ENCODE measurements around the gene ADGRB2. TPM values are rescaled to one million over a fixed set of nuclear protein-coding genes. Genes with fewer than 3 reads are reported as not detected.

Gene ADGRB2
- total and polyA plus RNA-seq, 2 of the 4 experiments (the other 2 are of a cell fraction): 2.2 to 11.9 TPM

DNA sequence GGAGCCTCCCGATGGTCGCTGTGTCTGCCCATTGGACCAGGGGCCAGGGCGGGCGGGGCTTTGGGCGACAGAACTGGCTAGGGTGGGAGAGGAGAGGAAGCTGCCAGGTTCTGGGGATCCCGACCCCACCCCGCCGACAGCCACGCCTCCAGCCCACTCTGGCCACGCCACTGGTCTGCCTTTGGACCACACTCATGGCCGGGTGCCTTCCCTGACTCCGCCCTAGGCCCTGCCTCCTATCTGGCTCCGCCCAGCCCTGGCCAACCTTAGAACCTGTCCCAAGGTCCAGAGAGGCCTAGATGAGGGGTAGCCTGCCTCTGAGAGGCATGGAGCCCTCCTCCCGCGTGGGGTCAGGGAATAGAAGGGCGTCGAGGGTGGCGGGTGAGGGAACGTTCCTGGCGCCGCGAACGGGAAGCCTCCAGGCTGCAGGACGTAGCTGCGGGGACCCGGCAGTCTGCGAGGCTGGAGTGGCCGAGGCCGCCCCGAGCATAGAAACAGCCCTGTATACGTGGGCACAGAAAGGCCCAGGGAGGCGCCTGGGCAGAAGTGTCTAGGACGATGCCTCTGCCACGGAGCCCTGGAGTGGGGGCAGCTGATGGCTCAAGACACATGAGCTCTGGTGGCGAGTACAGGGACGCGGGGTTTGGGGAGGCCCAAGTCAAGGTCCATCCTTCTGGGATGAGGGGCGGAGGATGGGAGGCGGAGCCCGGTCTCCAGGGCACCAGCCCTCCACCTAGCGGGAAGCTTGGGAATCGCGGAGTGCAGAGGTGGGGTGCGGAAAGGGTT lies 48.9 kb downstream of the ADGRB2 start:
- Histone ChIP-seq H4K20me1 (ENCODE audit: insufficient read depth, low read length) (no peaks in the 10 kb centered on the region), H2BK5ac (ENCODE audit: low read depth, low read length, poor library complexity, severe bottlenecking) (peak overlapping the region; percentile 53), H3K56ac (ENCODE audit: extremely low read depth, insufficient read depth, low read length) (peak overlapping the region; percentile 41; the same call in 1 of the 2 replicates), H3K9me1 (ENCODE audit: insufficient read depth, low read length) (peaks cover 19% of the 10 kb centered on the region), H2BK15ac (ENCODE audit: low read depth, low read length) (peak overlapping the region; percentile 40; the same call in 2 of the 3 replicates), H3K18ac (ENCODE audit: low read depth, low read length) (peak overlapping the region; percentile 17; the same call in 1 of the 2 replicates), H3K27me3 (ENCODE audit: control insufficient read depth, insufficient read depth, low read length) (peaks cover 4% of the 10 kb centered on the region; the same call in 1 of the 2 replicates), H3K4ac (ENCODE audit: low read depth, low read length) (peak overlapping the region; percentile 91), H3K36me3 (ENCODE audit: control insufficient read depth, insufficient read depth, low read length) (no peaks in the 10 kb centered on the region), H2BK120ac (ENCODE audit: low read depth, low read length) (peak overlapping the region; percentile 89), H3K9ac (ENCODE audit: low read depth, low read length) (peak overlapping the region; percentile 26; the same call in 1 of the 2 replicates), H2BK20ac (ENCODE audit: low read depth, low read length) (0 out of 2 replicates have a peak overlapping the region, but pooled peaks have one; percentile 78), H4K91ac (ENCODE audit: insufficient read depth, low read depth, low read length) (peak overlapping the region; percentile 85), H3K14ac (replicated peaks; ENCODE audit: low read depth, low read length) (peak overlapping the region; percentile 63), H3K79me1 (ENCODE audit: low read depth in 1 of 2, low read length in 2 of 2) (0 out of 4 replicates have a peak, but pooled peaks cover 0 to 6% of the 10 kb centered on the region in 2 experiments), H3K23ac (ENCODE audit: low read depth, low read length) (0 out of 2 replicates have a peak overlapping the region, but pooled peaks have one; percentile 14), H3K4me3 (ENCODE audit: insufficient read depth, low read depth, low read length) (peak overlapping the region; percentile 14), H4K5ac (ENCODE audit: low read depth, low read length) (peak overlapping the region; percentile 53), H4K8ac (ENCODE audit: low read depth in 2 of 2, low read length in 2 of 2) (peak overlapping the region; percentile 40 to 89), H2AFZ (replicated peaks; ENCODE audit: low read length, poor library complexity) (peak overlapping the region; percentile 99), H3K9me3 (ENCODE audit: control insufficient read depth, insufficient read depth, low read length) (no peaks in the 10 kb centered on the region), H3K27ac (ENCODE audit: insufficient read depth, low read length) (peak overlapping the region; percentile 69), H3K4me1 (ENCODE audit: control insufficient read depth, insufficient read depth, low read length) (peaks cover 32% of the 10 kb centered on the region), H2AK5ac (ENCODE audit: low read depth, low read length) (peak overlapping the region; percentile 65), H3K4me2 (ENCODE audit: low read depth, low read length) (peak overlapping the region; percentile 62), H2AK9ac (replicated peaks; ENCODE audit: low read depth, low read length, poor library complexity) (peak overlapping the region; percentile 92)
- in situ Hi-C loops (cut with MboI; ENCODE audit: low sequenced_read_pairs) (no loop called here), dilution Hi-C loops (cut with HindIII; ENCODE audit: low sequenced_read_pairs, unreplicated experiment) (no loop called here), intact Hi-C loops (cut with micrococcal nuclease) (loop anchor here (2.0 kb wide), 1 partner anchor 50 kb away; no protein-coding TSS in a partner anchor)
- POLR2A ChIA-PET (ENCODE audit: unreplicated experiment): interaction anchor here (1.2 kb wide), 1 partner anchor 14 kb away, joined by 4 read pairs; no protein-coding TSS in a partner anchor
- ATAC-seq (ENCODE audit: low read depth): peak; percentile 90
- 0% methylated on average over 4 of the region's 44 CpGs; no CpG with 5 or more reads in 1 of the 2 experiments for WGBS, 2 experiments (ENCODE audit: extremely low coverage in 2 of 2, insufficient read length in 1 of 2)
- BruUV-seq (replicated peaks): no TSS peak
- CTCF ChIA-PET: interaction anchor here (0.6 to 3.3 kb wide), 12 partner anchors 10 to 321 kb away, joined by 3 to 28 read pairs (median 5); partner anchors contain the start of genes COL16A1 and PEF1
- DNase-seq: peak; percentile 81
- no peak for TF ChIP-seq NFE2L2 (IDR thresholded peaks at IDR 0.05; ENCODE audit: low read depth, low read length)
- TF ChIP-seq SMC3 (IDR thresholded peaks at IDR 0.05; ENCODE audit: low read depth, low read length): peak; percentile 55
- no peak for TF ChIP-seq MAFK (IDR thresholded peaks at IDR 0.05; ENCODE audit: low read depth, low read length)
- TF ChIP-seq FOS (IDR thresholded peaks at IDR 0.05; ENCODE audit: low read depth, low read length): no peak
- 0 out of 2 replicates have a peak, but pooled peaks have one; percentile 58 for TF ChIP-seq MXI1 (IDR thresholded peaks at IDR 0.05; ENCODE audit: borderline replicate concordance, low read depth, low read length)
- TF ChIP-seq, protein P1, sequence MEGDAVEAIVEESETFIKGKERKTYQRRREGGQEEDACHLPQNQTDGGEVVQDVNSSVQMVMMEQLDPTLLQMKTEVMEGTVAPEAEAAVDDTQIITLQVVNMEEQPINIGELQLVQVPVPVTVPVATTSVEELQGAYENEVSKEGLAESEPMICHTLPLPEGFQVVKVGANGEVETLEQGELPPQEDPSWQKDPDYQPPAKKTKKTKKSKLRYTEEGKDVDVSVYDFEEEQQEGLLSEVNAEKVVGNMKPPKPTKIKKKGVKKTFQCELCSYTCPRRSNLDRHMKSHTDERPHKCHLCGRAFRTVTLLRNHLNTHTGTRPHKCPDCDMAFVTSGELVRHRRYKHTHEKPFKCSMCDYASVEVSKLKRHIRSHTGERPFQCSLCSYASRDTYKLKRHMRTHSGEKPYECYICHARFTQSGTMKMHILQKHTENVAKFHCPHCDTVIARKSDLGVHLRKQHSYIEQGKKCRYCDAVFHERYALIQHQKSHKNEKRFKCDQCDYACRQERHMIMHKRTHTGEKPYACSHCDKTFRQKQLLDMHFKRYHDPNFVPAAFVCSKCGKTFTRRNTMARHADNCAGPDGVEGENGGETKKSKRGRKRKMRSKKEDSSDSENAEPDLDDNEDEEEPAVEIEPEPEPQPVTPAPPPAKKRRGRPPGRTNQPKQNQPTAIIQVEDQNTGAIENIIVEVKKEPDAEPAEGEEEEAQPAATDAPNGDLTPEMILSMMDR (conservative IDR thresholded peaks at IDR 0.05; ENCODE audit: low read depth, low read length): peak; percentile 83
- no peak for TF ChIP-seq BHLHE40 (IDR thresholded peaks at IDR 0.05; ENCODE audit: low read depth, low read length)
- no peak; the same call in 1 of the 2 replicates for TF ChIP-seq POLR2A (IDR thresholded peaks at IDR 0.05; ENCODE audit: low read depth, low read length)
- no peak for TF ChIP-seq ELK1 (IDR thresholded peaks at IDR 0.05; ENCODE audit: borderline replicate concordance, low read depth, low read length)
- TF ChIP-seq CHD1 (IDR thresholded peaks at IDR 0.05; ENCODE audit: low read depth, low read length): no peak
- no peak for TF ChIP-seq CEBPB (IDR thresholded peaks at IDR 0.05; ENCODE audit: low read depth, low read length)
- TF ChIP-seq, protein P2, sequence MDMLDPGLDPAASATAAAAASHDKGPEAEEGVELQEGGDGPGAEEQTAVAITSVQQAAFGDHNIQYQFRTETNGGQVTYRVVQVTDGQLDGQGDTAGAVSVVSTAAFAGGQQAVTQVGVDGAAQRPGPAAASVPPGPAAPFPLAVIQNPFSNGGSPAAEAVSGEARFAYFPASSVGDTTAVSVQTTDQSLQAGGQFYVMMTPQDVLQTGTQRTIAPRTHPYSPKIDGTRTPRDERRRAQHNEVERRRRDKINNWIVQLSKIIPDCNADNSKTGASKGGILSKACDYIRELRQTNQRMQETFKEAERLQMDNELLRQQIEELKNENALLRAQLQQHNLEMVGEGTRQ (IDR thresholded peaks at IDR 0.05; ENCODE audit: low read depth, low read length): no peak
- no peak for TF ChIP-seq RFX5 (IDR thresholded peaks at IDR 0.05; ENCODE audit: low read depth, low read length)

Data from IMR-90 (cell line).